C1 segment of cervical spinal cord (tissue), 14 donors: ENCODE measurements around the gene CEMP1.
A peak's percentile ranks its signal among the peaks of the same experiment; 100 is the strongest.
"Not testable (repeated sequence)": the region's sequence is repeated elsewhere in the genome, so short reads cannot be mapped to it uniquely, and the experiment has no call there.

Experiments
- DNase-seq, 14 donors: peaks; one replicate each; lab custom pipeline; 2025; lab: John Stamatoyannopoulos, UW

Gene CEMP1

GRCh38 chr16:2537451-2538379 lies 6.5 kb upstream of the CEMP1 start, which contains the start of gene PDPK1:
Gene PDPK1 (plus strand): TSS chr16:2538021. CDS start chr16:2538113, 92 bp downstream.
- DNase-seq: peak; percentile 33 to 95 (median 90)

DNA sequence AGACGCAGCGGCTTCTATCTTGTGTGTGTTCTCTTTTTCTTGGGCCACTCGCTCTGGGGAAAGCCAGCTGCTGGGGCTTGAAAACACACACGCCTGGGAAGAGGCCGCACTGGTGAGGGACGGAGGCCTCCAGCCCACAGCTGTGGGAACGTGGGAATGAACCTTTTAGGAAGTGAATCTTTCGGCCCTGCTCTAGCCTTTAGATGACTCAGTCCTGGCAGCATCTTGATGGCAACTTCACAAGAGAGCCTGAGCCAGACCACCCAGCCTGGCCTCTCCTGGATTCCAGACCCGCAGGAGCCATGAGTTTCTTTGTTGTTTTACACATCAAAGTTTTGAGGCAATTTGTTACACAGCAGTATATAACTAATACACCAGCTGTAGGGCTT lies 4.4 kb upstream of the CEMP1 start:
- no peak for DNase-seq

DNA sequence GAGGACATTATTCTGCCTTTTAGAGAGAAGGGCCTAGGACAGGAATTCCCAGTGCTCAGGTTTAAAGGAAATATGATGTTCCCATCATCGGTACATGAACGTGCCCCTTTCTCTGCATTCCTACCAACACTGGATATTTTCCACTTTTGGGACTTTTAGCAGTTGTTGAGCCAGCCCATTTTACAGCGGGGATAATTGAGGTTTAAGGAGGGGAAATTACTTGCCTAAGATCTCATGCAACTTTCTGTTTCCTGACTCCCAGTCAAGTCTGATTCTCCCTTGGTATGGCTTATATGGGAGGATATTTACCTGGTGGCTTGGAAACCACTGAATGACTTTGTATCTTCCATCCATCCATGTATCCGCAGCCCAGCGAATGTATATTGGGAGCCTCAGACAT lies 3.1 kb upstream of the CEMP1 start:
- DNase-seq: not testable (repeated sequence)

- no peak for DNase-seq
Measured at GRCh38 chr16:2533912-2534311, 2.7 kb upstream of the CEMP1 start.

DNA sequence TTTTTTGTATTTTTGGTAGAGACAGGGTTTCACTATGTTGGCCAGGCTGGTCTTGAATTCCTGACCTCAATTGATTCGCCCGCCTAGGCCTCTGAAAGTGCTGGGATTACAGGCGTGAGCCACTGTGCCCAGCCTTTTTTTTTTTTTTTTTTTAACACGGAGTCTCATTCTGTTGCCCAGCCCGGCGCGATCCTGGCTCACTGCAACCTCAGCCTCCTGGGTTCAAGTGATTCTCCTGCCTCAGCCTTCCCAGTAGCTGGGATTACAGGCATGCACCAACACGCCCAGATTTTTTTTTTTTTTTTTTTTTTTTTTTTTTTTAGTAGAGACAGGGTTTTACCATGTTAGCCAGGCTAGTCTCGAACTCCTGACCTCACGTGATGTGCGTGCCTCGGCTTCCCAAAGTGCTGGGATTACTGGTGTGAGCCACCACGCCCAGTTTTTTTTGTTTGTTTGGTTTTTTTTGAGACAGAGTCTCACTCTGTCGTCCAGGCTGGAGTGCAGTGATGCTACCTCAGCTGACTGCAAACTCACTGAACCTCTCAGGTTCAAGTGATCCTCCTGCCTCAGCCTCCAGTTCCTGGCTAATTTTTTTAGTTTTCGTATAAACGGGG lies 2.0 kb upstream of the CEMP1 start:
- DNase-seq: not testable (repeated sequence)

DNA sequence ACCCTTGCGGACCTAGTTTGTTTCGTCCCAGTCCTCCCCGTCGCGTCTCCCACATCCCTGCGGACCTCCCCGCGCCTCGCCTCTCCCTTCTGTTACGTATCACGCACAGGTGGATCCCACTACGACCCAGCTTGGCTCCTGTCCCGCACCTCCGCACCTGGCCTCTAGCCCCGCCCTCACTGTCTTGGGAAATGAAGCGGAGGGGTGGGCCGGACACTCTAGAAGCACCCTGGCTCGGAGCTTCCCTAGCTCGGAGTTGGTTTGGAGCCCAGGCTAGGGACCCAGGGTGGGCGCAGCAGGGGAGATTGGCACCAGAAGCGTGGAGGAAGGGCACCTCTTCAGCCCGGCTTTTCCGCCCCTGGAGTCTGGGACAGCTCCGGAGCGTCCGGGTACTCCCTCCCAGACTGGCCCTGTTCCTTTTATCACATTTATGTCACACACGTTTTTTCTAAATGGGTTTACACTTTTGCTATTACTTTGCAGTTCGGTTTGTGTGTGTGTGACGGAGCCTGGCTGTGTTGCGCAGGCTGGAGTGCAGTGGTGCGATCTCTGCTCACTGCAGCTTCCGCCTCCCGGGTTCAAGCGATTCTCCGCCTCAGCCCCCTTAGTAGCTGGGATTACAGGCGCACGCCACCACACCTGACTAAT lies 1.4 kb upstream of the CEMP1 start:
- DNase-seq: peak in 8 of 14 donors; percentile 42 to 77 (median 52)

GRCh38 chr16:2531696-2532493 lies 687 bp upstream of the CEMP1 start:
- peak; percentile 77 to 97 (median 92) for DNase-seq

GRCh38 chr16:2530629-2531318 lies 434 bp downstream of the CEMP1 start:
- DNase-seq: no peak

- DNase-seq: no peak
Measured at GRCh38 chr16:2529961-2530628, 1.1 kb downstream of the CEMP1 start.

DNA sequence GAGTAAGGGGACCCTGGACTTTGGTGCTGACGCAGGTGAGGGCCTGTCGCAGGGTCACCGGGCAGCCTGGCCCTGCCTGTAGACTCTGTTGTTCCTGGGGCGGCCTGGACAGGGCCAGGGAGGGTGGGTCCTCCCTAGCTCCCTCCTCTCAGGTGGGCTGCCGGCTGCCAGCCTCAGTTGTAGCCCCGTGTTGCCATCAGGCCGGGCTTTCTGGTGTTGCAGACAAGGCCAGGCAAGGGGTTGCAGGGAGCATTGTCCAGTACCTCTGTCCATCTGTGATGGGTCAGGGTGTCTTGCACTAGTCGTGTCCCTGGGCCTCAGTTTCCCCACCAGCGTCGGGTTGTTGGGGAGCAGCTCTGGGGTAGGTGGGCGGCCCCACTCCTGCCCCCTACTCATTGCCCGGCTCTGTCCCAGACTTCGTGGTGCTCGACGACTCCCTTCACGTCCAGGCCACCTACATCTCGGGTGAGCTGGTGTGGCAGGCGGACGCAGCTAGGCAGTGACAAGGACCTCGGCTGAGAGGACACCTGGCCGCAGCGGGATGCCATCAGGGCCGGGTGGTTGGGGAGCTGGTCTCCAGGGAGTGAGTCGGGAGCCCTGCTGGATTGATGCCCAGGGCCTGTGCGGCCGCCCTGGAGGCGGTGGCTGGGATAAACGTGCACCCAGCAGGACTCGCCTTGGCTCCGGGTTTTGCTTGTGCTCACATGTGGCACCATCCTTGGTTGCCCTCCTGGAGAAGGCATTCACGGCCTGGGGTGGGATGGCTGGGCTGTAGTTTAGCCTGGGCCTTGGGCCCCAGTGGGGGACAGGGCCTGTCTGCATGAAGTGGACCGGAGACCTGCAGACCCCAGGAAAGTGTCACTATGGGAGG lies 1.9 kb downstream of the CEMP1 start:
- DNase-seq: no peak

DNA sequence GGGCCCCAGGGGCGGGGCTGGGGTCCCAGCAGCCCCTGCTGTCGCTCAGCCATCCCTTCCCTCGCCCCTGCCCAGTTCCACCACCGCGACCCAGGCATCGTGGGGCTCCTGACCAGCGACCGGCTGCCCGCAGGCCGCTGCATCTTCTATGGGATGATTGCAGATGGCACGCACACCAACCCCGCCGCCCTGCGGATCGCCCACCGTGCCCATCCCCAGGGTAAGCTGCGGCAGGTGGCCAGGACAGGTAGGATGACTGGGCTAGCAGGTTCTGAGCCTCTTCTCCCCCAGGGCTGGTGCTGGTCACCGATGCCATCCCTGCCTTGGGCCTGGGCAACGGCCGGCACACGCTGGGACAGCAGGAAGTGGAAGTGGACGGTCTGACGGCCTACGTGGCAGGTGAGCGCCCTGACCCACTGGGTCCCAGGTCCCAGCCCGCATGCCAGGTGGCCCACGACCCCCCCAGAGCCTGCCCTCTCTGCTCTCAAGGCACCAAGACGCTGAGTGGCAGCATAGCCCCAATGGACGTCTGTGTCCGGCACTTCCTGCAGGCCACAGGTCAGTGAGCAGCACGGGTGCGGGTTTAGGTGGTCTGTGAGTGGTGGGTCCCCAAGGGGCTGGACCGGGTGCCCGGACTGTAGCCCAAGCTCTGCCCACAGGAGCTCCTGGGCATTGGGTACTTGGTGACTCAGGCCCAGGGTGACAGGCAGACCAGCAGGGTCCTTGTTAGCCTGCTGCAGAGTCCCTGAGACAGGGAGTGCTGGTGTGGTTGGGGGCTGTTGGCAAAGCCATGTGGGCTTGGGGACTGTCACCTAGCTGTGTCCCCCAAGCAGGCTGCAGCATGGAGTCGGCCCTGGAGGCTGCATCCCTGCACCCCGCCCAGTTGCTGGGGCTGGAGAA lies 2.8 kb downstream of the CEMP1 start:
- DNase-seq: no peak

DNA sequence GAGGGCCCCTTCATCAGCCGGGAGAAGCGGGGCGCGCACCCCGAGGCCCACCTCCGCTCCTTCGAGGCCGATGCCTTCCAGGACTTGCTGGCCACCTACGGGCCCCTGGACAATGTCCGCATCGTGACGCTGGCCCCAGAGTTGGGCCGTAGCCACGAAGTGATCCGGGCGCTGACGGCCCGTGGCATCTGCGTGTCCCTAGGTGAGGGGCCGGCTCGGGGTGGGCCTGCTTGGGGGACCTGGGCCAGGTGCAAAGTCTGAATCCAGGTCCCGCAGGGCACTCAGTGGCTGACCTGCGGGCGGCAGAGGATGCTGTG lies 3.5 kb downstream of the CEMP1 start:
- DNase-seq: no peak

- DNase-seq: no peak
Measured at GRCh38 chr16:2527071-2527783, 4.0 kb downstream of the CEMP1 start.

- no peak for DNase-seq
Measured at GRCh38 chr16:2526135-2526534, 5.1 kb downstream of the CEMP1 start.

- no peak for DNase-seq
Measured at GRCh38 chr16:2524339-2524938, 6.8 kb downstream of the CEMP1 start.

DNA sequence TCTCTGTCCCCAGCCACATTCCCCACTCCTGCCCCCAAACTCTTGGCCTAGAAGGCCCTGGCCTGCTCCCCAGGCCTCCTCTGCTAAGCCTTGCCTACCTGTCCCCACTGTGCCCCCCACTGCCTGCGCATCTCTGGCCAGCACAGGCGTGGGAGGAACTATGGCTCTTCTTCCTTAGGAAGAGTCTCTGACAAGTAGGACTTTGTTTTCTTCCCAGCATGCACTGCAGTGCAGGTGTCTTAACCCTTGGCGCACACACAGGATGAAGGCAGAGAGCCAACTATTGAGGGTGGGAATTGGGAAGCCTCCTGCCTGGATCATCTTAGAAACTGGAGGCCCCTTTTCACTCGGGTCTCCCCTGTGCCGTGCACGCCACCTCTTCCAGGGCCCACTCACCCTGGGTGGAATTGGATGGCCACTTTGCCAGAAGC lies 7.4 kb downstream of the CEMP1 start:
- no peak for DNase-seq

DNA sequence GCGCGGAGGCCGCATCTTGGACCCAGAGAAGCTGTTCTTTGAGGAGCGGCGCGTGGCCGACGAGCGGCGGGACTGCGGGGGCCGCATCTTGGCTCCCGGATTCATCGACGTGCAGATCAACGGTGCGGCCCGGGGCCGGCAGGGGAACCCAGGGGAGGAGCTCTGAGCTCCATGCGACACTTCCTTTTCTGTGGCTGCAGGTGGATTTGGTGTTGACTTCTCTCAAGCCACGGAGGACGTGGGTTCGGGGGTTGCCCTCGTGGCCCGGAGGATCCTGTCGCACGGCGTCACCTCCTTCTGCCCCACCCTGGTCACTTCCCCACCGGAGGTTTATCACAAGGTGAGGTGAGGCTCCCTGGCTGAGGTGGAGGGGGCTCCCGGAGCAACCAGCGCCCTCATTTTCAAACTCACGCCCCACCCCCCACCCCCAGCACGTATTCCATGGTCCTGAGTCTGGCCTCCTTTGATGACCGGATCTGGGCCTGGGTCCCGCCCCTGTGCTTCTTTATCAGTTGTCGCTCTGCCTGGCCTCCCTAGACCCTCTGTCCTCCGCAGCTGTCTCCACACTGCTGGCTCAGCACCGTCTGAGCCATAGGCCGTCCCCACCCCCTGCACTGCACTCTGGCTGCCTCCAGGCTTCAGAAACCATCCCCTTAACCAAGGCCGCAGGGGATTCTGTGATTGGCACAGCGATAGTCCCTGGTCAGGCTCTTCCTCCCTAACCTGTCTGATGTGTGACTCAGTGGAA lies 10.2 kb downstream of the CEMP1 start:
- DNase-seq: no peak
